ENCODE data around the gene ENTREP1.
"Not testable (repeated sequence)": the region's sequence is repeated elsewhere in the genome, so short reads cannot be mapped to it uniquely, and the experiment has no call there.

Gene ENTREP1

DNA sequence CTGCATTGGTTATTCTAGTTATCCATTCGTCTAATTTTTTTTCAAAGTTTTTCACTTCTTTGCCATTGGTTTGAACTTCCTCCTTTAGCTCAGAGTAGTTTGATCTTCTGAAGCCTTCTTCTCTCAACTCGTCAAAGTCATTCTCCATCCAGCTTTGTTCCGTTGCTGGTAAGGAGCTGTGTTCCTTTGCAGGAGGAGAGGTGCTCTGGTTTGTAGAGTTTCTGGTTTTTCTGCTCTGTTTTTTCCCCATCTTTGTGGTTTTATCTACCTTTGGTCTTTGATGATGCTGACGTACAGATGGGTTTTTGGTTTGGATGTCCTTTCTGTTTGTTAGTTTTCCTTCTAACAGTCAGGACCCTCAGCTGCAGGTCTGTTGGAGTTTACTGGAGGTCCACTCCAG is 114.6 kb downstream of the ENTREP1 start:
- not testable (repeated sequence) for H3K27me3 ChIP-seq (ENCODE audit: control insufficient read depth, insufficient read depth, low read length); H3K36me3 ChIP-seq (ENCODE audit: insufficient read depth, low read length); H3K4me3 ChIP-seq (ENCODE audit: low read length); H3K9me3 ChIP-seq (replicated peaks; ENCODE audit: low read length); H3K4me2 ChIP-seq (ENCODE audit: low read length); H3K9ac ChIP-seq (ENCODE audit: low read depth, low read length); H3K4me1 ChIP-seq (ENCODE audit: control insufficient read depth, insufficient read depth, low read length)

DNA sequence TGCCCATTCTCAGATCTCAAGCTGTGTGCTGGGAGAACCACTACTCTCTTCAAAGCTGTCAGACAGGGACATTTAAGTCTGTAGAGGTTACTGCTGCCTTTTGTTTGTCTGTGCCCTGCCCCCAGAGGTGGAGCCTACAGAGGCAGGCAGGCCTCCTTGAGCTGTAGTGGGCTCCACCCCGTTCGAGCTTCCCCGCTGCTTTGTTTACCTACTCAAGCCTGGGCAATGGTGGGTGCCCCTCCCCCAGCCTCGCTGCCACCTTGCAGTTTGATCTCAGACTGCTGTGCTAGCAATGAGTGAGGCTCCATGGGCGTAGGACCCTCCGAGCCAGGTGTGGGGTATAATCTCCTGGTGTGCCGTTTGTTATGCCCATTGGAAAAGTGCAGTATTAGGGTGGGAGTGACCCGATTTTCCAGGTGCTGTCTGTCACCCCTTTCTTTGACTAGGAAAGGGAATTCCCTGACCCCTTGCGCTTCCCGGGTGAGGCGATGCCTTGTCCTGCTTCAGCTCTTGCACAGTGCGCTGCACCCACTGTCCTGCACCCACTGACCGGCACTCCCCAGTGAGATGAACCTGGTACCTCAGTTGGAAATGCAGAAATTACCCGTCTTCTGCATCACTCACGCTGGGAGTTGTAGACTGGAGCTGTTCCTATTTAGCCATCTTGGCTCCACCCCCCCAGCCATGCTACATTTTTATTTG is 115.4 kb downstream of the ENTREP1 start:
- H3K27me3 ChIP-seq (ENCODE audit: control insufficient read depth, insufficient read depth, low read length); H3K36me3 ChIP-seq (ENCODE audit: insufficient read depth, low read length); H3K4me3 ChIP-seq (ENCODE audit: low read length); H3K4me2 ChIP-seq (ENCODE audit: low read length); H3K9ac ChIP-seq (ENCODE audit: low read depth, low read length); H3K4me1 ChIP-seq (ENCODE audit: control insufficient read depth, insufficient read depth, low read length); H3K9me3 ChIP-seq (replicated peaks; ENCODE audit: low read length): not testable (repeated sequence)
